IPS-18a (cell line): ENCODE results near the gene PREX1.

ENCODE experiments used
- H3K27ac ChIP-seq: one replicate; pipeline ENCODE4 v1.5.1; 2013; ENCODE audit warnings: low read length
- H3K27me3 ChIP-seq: one replicate; pipeline ENCODE4 v1.6.1; 2013; ENCODE audit warnings: mild to moderate bottlenecking, low read length; ENCODE audit not compliant: control insufficient read depth, insufficient read depth
- H3K36me3 ChIP-seq: one replicate; pipeline ENCODE4 v1.6.1; 2013; ENCODE audit warnings: low read depth, low read length; ENCODE audit not compliant: control insufficient read depth
- H3K4me1 ChIP-seq: one replicate; pipeline ENCODE4 v1.6.1; 2013; ENCODE audit warnings: low read depth, low read length; ENCODE audit not compliant: control insufficient read depth
- H3K4me3 ChIP-seq: one replicate; pipeline ENCODE4 v1.5.1; 2013; ENCODE audit warnings: low read length
- H3K9ac ChIP-seq: one replicate; pipeline ENCODE4 v1.6.1; 2013; ENCODE audit warnings: mild to moderate bottlenecking, low read length, moderate library complexity
- H3K9me3 ChIP-seq: one replicate; pipeline ENCODE4 v1.6.1; 2013; ENCODE audit warnings: low read depth, low read length; ENCODE audit not compliant: control insufficient read depth

The PREX1 gene

GRCh38 chr20:48608756-48609155 is 219.0 kb downstream of the PREX1 start:
- Histone ChIP-seq H3K9ac (no peak overlapping the region), H3K27me3 (no peaks in the 10 kb centered on the region), H3K4me3 (no peak overlapping the region), H3K4me1 (peaks cover 4% of the 10 kb centered on the region), H3K9me3 (no peaks in the 10 kb centered on the region), H3K36me3 (no peaks in the 10 kb centered on the region), H3K27ac (no peak overlapping the region)

GRCh38 chr20:48607544-48607865 is 220.3 kb downstream of the PREX1 start:
- Histone ChIP-seq H3K4me3 (no peak overlapping the region), H3K27me3 (no peaks in the 10 kb centered on the region), H3K9me3 (no peaks in the 10 kb centered on the region), H3K27ac (no peak overlapping the region), H3K36me3 (no peaks in the 10 kb centered on the region), H3K9ac (no peak overlapping the region), H3K4me1 (peaks cover 7% of the 10 kb centered on the region)

- Histone ChIP-seq H3K9me3 (no peaks in the 10 kb centered on the region), H3K36me3 (no peaks in the 10 kb centered on the region), H3K4me1 (peaks cover 7% of the 10 kb centered on the region), H3K27ac (no peak overlapping the region), H3K9ac (no peak overlapping the region), H3K27me3 (no peaks in the 10 kb centered on the region), H3K4me3 (no peak overlapping the region)
Observed at GRCh38 chr20:48606841-48607543, 220.8 kb downstream of the PREX1 start.

- no peak overlapping the region for H3K9ac ChIP-seq
Observed at GRCh38 chr20:48606172-48606840, 221.5 kb downstream of the PREX1 start.

GRCh38 chr20:48605364-48606171 is 222.2 kb downstream of the PREX1 start:
- H3K4me1 ChIP-seq: peaks cover 7% of the 10 kb centered on the region
- no peak overlapping the region for H3K4me3 ChIP-seq
- no peak overlapping the region for H3K9ac ChIP-seq
- no peak overlapping the region for H3K27ac ChIP-seq
- no peaks in the 10 kb centered on the region for H3K36me3 ChIP-seq
- no peaks in the 10 kb centered on the region for H3K27me3 ChIP-seq
- no peaks in the 10 kb centered on the region for H3K9me3 ChIP-seq

More at GRCh38 chr20:48606172-48606840, 221.5 kb downstream of the PREX1 start:
- Histone ChIP-seq H3K27me3 (no peaks in the 10 kb centered on the region), H3K9me3 (no peaks in the 10 kb centered on the region), H3K36me3 (no peaks in the 10 kb centered on the region), H3K4me1 (peaks cover 7% of the 10 kb centered on the region), H3K27ac (no peak overlapping the region), H3K4me3 (no peak overlapping the region)

GRCh38 chr20:48604936-48605335 is 222.9 kb downstream of the PREX1 start:
- Histone ChIP-seq H3K9ac (no peak overlapping the region), H3K36me3 (no peaks in the 10 kb centered on the region), H3K27me3 (no peaks in the 10 kb centered on the region), H3K4me1 (peaks cover 7% of the 10 kb centered on the region), H3K4me3 (no peak overlapping the region), H3K27ac (no peak overlapping the region), H3K9me3 (no peaks in the 10 kb centered on the region)

GRCh38 chr20:48604426-48604825 is 223.4 kb downstream of the PREX1 start:
- H3K9ac ChIP-seq: no peak overlapping the region
- no peak overlapping the region for H3K4me3 ChIP-seq
- H3K27me3 ChIP-seq: no peaks in the 10 kb centered on the region
- peaks cover 3% of the 10 kb centered on the region for H3K4me1 ChIP-seq
- no peaks in the 10 kb centered on the region for H3K9me3 ChIP-seq
- H3K27ac ChIP-seq: no peak overlapping the region
- no peaks in the 10 kb centered on the region for H3K36me3 ChIP-seq

GRCh38 chr20:48603819-48604405 is 223.9 kb downstream of the PREX1 start:
- H3K27ac ChIP-seq: no peak overlapping the region
- no peaks in the 10 kb centered on the region for H3K36me3 ChIP-seq
- H3K4me3 ChIP-seq: no peak overlapping the region
- H3K9ac ChIP-seq: no peak overlapping the region
- H3K9me3 ChIP-seq: no peaks in the 10 kb centered on the region
- no peaks in the 10 kb centered on the region for H3K27me3 ChIP-seq
- H3K4me1 ChIP-seq: peaks cover 3% of the 10 kb centered on the region

- no peak overlapping the region for H3K27ac ChIP-seq
- H3K9me3 ChIP-seq: no peaks in the 10 kb centered on the region
- peaks cover 3% of the 10 kb centered on the region for H3K4me1 ChIP-seq
- H3K4me3 ChIP-seq: no peak overlapping the region
- H3K27me3 ChIP-seq: no peaks in the 10 kb centered on the region
- no peak overlapping the region for H3K9ac ChIP-seq
- no peaks in the 10 kb centered on the region for H3K36me3 ChIP-seq
Observed at GRCh38 chr20:48603116-48603818, 224.5 kb downstream of the PREX1 start.

GRCh38 chr20:48601798-48602197 is 226.0 kb downstream of the PREX1 start:
- Histone ChIP-seq H3K9ac (no peak overlapping the region), H3K4me3 (no peak overlapping the region), H3K4me1 (peaks cover 3% of the 10 kb centered on the region), H3K36me3 (no peaks in the 10 kb centered on the region), H3K9me3 (no peaks in the 10 kb centered on the region), H3K27ac (no peak overlapping the region), H3K27me3 (no peaks in the 10 kb centered on the region)

GRCh38 chr20:48600470-48600945 is 227.3 kb downstream of the PREX1 start:
- no peak overlapping the region for H3K4me3 ChIP-seq
- H3K27ac ChIP-seq: no peak overlapping the region
- H3K36me3 ChIP-seq: no peaks in the 10 kb centered on the region
- H3K9ac ChIP-seq: no peak overlapping the region
- no peaks in the 10 kb centered on the region for H3K9me3 ChIP-seq
- H3K4me1 ChIP-seq: peaks cover 3% of the 10 kb centered on the region
- no peaks in the 10 kb centered on the region for H3K27me3 ChIP-seq
